ENCODE data around the gene TMEM134.

GRCh38 chr11:67503119-67504004, 34.3 kb upstream of the TMEM134 start:
- TF ChIP-seq CTCF (conservative IDR thresholded peaks at IDR 0.05; ENCODE audit: low read length) = no peak
- no peak for TF ChIP-seq EZH2phosphoT487 (IDR thresholded peaks at IDR 0.05; ENCODE audit: borderline replicate concordance, low read depth, low read length)

Data from OCI-LY7 (cell line).